Measurements from ENCODE around the gene PTGER3.
"Not testable (repeated sequence)": the region's sequence is repeated elsewhere in the genome, so short reads cannot be mapped to it uniquely, and the experiment has no call there.

PTGER3 gene

DNA sequence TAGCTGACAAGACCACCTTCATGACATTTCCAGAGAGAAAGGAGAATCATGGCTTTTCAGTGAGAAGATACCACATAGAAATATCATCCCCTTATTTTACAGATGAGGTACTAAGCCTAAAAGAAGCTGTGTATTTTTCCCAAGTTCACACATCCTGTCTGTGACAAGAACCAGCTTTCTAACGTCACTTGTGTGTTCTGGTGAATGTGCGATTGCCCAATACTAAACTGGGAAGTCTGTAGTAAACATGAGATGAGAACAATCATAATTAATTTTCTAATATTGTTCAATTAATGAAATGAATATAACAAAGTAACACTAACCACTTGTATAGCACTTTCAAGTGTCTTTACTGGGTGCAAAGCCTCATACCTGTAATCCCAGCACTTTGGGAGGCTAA, 46.0 kb downstream of the PTGER3 start:
- no peak for DNase-seq

DNA sequence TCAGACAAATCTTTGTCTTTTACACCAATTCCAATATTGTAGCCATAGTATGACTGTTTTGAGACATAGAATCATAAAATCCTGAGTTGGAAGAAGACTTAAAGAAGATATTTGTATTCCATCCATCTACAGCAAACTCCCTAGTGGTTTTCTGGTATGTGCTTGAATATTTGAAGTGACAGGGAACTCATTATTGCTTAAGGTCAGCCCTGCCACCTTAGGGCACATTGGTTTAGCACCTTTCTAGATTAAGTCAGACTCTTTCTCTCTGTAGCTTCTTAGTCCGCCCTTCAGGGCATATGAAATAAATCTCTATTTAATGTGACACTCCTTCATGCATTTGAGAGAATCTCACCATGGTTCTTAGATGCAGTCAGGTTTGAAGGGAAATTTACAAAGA, 49.8 kb downstream of the PTGER3 start:
- DNase-seq = no peak

DNA sequence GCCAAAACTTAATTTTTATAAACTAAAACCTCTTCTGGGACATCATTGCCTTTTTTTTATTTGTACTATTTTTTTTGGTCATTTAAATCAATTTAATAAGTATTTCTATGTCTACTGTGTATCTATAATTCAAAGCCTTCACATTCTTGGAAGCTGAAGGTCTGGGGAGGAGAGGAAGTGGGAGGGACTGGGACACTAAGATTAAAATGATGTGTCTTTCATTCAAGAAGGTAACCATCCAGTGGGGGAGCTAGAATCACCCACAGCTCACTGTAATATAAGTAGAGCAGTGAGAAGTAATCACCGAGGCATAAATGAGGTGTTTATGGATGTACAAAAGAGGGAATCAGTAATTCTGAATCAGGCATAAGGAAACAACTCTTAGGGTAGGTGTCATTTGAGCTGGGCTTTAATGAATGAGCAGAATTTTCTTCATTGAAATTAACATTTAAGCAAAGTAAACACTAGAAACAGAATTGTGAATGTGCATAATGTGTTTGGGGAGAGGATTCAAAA, 52.8 kb downstream of the PTGER3 start:
- no peak for DNase-seq

DNA sequence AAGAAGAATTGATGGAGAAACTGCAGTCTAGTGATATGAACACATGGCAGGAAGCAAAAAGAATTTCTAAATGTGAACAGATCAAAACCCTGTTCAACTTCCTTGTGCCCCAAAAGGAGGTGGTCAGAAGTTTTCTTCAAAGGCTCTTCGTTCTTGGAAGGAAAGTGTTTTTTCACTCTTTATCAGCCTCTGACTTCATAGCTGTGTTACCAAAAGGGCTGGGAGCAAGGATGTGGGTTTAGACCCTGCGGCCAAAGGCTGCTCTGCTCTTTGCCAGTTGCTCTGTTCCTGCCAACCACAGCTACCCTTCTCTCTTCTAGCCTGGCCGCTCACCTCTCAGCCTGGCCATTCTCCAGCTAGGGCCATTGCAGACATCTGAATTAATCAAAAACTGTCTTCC, 53.8 kb downstream of the PTGER3 start:
- DNase-seq = no peak

DNA sequence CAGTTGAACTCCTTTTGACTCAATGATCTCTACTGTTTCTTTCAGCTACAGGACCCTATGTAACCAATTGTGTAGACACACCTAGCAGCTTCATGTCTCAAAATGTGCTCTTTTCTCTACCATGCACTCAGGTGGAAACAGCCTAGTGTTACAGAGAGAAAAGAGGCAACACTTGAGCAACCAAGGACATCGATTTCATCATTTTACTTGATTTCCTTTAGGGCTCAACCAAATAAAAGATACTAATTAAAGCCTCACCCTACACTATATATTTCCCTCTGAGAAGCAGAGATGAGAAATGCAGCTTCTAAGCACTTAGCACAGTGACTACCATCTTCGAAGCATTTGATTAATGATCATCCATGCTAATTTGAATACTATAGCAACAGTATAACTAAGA, 55.1 kb downstream of the PTGER3 start:
- DNase-seq = no peak

DNA sequence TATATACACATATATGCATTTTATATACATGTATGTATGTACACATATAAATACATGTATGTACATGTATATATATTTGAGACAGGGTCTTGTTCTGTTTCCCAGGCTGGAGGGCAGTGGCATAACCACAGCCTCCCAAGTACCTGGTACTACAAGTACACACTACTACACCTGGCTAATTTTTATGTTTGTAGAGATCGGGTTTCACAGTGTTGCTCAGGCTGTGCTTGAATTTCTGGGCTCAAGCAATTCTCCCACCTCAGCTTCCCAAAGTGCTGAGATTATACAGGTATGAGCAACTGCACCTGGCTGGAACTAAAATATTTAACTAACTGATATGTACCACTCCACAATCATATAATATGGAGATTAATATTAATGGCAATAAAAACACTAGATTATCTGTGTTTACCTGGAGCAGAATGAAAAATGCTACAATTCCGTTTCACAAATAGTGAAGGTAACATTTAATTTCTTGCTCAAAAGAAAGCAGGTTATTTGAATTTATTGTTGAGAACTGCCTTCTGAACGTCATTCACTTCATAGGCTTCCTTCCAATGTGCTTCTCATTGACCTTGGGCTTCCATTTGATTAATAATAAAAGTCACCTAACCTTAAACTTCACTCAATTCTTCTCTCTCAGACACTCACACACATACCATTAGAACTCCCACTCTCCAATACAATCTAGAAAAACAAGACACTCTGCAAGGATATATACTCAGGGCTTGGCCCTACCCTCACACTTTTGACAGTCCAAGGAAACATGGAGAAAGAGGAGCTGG, 57.0 kb downstream of the PTGER3 start:
- no peak for DNase-seq

DNA sequence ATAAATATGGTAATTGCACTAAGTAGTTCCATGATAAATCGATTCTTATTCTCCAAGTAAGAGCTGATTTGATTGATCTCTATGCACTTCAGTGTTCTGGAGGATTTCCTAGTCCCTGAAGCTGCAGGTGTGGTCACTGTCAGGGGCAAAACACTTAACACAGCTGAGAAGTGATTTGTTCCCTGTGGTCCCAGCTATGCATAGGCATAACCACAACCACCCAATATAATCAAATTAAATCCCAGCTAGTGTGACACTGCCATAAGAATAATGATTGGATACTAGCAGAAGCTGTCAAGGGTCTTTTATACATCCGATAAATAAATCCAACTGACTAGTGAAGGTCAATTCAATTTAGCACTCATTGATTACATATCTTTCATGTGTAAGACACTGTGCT, 60.1 kb downstream of the PTGER3 start:
- no peak for DNase-seq

DNA sequence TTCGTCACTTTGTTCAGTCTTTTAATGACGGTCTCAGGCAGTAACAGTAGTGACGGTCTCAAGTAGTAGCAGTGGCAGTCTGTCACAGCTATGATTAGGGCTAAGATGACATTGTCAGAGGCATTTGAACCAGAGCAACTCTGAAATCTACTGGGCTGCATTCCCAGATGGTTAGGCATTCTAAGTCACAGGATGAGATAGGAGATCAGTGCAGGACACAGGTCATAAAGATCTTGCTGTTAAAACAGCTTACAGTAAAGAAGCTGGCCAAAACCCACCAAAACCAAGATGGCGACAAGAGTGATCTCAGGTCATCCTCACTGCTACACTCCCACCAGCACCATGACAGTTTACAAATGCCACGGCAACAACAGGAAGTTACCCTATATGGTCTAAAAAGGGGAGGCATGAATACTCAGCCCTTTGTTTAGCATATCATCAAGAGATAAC, 61.8 kb downstream of the PTGER3 start:
- DNase-seq = not testable (repeated sequence)

DNA sequence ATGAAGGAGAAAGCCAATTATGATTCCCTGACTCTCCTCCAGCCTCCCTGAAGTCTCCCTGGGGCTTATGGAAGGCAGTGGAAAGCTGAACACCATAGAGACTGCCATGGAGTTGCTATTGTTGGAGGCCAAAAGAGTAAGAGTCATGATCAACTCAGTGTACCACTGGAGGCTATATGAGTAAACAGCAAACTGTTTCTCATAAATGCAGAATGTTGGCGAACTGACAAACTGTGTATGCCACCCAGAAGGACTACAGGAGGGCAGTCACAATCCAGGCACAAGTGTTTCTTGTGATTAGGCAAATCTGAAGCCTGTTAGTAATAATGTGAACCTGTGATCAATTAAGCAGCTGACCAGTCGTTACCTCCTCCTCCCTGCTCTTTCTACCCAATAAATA, 62.3 kb downstream of the PTGER3 start:
- DNase-seq = not testable (repeated sequence)

DNA sequence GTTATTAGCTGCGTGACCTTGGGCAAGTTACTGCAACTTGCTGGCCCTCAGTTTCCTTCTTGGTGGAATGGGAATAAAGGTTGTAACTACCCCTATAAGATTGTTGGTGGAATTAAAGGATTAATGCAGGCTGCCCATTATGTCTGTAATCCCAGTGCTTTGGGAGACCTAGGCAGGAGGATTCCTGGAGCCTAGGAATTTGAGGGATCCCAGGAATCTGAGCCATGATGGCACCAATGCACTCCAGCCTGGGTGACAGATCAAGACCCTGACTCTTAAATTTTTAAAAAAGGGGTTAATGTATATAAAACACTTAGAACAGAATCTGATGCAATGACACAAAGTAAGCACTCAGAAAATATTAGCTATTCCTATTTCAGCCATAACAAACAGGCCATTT, 67.3 kb downstream of the PTGER3 start:
- DNase-seq = no peak

DNA sequence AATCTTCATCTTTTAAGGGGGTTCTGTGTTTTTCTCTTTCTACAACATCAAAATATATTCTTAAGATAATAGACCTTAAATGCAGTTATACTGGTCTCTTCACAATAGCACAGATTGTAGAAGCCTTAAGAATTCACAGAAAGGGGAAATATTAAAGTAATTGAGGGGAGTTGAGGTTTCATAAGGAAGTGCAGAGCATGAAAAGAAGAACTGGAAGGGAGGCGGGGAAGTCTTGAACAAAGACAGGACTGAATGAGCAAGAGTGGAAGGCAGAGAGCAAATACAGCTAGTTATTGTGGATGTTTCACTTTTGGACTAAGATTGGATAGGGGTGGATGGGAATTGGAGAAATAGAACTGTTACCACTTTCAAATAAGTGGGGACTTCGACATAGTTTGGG, 67.7 kb downstream of the PTGER3 start:
- DNase-seq = no peak

DNA sequence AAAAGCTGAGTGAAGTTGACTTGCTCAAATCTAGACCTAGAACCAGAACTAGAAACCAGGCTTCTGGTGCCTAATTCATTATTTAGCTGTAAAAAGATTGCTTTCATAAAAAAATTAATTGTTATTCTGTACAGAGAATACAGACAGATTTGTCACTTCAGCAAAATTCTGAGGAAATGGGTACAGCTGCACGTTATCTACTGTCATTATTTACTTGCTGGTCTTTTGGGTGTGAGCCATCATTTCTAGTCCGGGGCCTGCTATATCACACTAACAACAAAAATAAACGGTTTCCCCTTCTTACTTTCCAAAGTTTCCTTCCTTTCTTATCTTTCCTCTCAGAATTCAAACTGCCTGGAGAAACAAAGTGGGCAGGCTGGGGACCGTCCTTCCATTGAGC, 68.3 kb downstream of the PTGER3 start:
- no peak for DNase-seq

DNA sequence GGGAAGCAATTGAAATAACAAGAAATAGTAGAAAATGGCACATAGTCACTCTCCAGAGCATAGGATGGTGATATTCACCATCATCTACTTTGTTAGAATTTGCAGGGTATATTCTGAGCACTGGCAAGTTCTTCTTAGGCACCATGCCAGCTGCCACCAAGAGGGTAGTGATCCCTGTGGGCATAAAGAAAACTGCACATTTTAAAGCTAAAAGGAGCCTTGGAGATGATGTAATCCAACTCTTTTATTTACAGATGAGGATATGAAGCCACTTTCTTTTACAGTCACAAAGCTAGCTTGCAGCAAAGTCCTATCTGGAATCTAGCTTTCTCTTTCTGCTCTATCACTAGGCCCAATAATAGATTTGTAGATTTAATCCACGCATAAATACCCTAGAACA, 69.0 kb downstream of the PTGER3 start:
- DNase-seq = no peak

DNA sequence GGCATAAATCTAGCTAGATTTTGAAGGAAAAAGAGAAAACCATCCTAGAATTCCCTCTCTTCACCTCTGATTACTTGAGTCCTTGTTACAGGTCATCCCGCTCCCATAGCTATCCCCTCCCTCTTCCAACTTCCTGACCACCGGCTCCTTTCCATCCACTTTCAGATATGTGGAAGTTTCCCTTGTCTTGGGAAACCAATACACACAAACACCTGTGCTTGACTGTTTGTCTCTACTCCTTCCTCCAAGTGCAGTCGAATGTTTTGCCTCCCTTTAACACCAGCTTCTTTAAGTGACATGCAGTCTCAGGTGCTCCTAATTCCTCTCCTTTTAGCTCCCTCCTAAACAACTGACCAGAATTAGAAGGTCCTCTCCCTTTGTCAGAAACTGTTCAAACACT, 70.0 kb downstream of the PTGER3 start:
- no peak for DNase-seq

DNA sequence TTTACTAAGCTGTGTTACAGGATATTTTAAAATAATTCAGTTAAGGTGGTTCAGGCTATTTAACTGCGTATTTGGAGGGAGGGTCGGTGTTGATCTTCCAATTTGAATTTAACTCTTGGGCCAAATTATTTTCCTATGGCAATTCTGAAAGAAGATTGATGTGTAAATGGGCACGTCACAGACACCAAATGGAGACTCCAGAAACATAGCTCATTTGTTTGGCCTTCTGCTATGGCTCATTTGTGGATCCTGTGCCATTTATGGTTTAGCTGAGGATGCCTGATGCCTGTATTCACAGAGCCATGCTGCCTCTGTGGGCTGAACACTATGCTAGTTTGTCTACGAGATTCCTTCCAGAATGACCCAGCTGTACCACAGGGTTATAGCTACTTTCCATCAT, 70.6 kb downstream of the PTGER3 start:
- DNase-seq = no peak

DNA sequence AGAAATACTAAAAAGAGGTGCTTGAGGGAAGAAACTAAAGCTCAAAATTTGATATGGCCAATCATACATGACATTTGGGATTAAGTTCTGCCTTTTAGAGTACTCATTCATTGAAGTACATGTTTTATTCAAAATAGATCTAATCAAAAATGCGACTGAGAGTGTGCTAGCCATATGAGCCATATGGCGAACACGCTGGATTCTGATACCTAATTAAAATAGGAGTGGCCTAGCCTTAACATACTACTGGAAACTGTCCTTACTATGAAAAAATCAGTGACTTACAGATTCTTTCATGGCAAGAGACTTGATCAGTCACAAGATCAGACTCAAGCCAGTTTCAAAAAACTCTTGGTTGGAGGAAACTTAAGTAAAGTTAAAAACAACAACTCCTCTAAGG, 73.9 kb downstream of the PTGER3 start:
- DNase-seq = no peak

DNA sequence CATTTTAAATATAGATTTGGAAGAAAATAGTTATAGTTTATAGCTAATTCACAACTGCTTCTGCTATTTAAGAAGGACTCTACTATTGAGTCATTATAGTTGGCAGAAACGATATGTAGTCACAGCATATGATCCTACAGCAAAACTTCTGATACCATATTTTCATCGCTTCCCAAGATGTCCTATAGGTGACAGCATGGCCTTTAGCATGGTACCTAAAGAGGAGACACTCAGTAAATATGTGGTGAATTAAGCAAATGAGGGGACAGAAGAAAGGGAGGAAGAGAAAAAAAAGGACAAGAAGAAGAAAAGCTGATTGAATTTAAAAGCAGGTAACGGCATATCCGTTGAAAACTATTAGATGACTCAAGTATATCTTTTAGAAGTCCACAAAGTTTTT, 77.2 kb downstream of the PTGER3 start:
- no peak for DNase-seq

DNA sequence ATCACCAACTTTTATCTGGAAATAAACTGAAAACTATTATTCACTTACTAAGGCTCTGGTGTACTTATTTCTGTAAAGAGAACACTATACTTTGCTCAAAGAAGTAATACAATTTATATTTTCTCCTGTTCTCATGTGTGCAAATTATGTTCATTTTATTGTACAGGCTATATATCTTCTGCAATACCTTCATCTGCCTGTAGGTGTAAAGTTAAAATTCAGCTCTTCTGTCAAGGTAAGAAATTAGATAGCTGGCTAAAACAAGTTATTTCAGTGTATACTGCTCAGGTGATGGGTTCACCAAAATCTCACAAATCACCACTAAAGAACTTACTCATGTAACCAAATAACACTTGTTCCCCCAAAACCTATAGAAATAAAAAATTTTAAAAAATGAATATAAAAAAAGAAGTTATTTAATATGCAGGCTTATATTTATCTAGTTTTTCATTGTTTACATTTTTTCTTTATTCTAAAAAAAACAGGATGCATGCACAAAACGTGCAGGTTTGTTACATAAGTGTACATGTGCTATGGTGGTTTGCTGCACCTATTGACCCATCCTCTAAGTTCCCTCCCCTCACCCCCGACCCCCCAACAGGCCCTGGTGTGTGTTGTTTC, 81.5 kb downstream of the PTGER3 start:
- no peak for DNase-seq

DNA sequence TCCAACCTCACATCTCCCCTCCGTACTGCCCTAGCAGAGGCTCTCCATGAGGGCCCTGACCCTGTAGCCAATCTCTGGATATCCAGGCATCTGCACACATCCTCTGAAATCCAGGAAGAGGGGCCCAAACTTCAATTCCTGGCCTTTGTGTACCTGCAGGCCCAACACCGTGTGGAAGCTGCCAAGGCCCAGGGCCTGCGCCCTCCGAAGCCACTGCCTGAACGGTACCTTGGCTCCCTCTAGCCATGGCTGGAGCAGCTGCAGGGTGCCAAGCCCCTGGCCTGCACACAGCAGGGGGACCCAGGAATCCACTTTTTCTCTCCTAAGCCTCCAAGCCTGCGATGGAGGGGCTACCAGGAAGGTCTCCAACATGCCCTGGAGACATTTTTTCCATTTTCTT, 84.2 kb downstream of the PTGER3 start:
- DNase-seq = no peak

DNA sequence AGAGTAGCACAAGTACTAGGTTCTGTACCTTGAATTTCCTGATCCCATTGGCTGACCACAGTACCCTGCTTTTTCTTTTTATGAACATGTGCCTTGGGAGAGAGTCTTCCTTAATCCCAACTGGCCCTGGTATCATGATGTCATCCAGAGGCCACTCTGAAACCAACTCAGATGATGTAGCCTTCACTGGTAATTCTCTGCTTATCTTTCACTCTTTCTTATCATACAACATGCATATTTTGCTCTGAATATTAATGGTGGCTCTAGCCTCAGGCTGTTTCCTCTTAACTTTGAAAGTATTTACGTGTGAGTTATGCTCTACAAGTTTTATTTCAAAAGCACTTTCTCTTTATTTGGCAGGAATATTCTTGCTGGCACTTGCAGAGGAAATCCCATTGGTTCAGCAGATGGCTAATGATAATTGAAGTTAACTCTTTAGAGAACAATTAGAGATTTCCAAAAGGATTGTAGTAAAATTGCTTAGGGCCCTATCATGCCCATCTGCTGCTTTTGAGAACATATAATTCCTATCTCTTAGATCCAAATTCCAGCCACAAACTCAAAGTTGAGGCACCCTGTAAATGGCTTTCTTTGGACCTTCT, 86.1 kb downstream of the PTGER3 start:
- no peak for DNase-seq

DNA sequence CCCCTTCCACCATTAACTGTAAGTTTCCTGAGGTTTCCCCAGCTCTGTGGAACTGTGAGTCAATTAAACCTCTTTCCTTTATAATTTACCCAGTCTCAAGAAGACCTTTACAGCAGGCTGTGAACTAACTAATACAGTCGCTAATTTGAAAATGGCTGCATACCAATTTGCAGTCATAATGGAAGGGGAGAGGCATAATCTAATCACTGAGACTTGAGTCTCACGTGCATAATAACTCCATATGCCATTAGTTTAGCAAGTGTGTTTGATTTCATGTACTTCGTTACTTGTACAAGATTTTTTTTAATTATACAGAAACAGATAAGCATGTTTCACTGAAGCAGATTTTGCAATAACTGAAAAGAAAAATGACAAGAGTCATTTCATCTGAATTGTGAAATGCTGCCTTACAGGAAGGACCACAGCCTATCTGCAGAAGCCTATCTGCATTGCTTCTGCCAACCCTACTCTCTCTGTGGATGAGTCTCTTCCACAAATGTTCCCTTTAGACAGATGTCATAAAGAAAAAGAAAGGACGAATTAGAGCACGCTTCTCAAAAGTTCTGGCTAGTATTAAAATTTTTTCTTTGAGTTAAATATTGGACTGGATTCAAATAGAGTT, 99.1 kb downstream of the PTGER3 start:
- DNase-seq = no peak

DNA sequence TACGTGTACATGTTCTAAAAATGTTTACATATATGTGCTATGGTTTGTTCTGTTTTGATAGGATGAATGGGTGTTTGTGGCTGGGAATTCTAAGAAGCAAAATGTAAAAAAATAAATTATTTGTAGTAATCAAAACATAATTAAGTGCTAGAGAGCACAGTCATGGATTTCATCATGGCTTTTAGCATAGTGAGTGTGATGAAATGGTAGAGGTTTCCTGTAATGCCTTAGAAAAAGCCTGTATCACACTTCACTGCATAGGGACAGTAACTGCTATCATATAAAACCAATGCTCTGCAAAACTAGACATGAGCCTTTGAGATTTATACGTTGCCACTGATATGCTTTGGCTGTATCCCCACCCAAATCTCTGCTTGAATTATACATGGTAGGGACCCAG, 99.8 kb downstream of the PTGER3 start:
- DNase-seq = no peak

DNA sequence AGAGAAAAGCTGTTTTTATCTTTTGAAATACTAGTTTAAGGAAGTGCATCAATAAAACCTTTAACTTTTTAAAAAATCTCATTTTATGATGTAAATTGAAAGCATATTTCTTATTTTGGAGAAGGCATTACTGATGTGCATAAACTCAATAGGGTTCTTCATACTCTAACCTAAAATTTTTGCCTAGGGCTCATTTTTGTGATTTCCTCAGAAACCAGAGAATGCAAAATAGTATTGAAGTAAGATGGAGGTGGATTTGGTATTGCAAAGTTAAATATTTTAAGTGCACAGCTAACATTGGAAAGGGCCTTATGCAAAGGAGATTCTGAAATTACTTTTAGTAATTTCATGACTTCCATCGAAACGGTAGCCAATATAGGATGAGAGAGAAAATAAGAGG, 101.9 kb downstream of the PTGER3 start:
- no peak for DNase-seq

DNA sequence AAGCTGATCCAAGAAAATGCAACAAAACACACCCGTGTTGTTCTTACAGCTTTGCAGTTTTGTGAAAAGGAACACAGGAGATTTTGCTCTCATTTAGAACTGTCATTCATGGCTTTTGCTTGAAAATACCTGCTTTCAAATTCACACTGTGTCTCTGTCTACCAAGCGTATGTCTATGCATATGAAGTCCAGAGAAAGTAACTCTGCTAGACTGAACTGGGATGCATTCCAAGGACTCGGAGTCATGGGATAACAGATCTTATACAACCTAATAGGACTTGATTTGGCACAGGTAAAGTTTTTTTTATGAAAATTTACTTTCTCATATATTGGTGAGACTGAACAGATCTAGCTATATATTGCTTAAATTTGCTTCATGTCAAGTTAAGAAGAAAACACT, 102.4 kb downstream of the PTGER3 start:
- DNase-seq = no peak
